Skeletal muscle satellite cell (primary cell): ENCODE measurements around the gene RIN3.
"Not testable (repeated sequence)": the region's sequence is repeated elsewhere in the genome, so short reads cannot be mapped to it uniquely, and the experiment has no call there.

Source experiments
- H3K27me3 ChIP-seq: 2 replicates; pipeline ENCODE4 v1.7.0; 2013; ENCODE audit warnings: low read length; ENCODE audit not compliant: control insufficient read depth, insufficient read depth
- H3K36me3 ChIP-seq: 2 replicates; pipeline ENCODE4 v1.7.0; 2013; ENCODE audit warnings: mild to moderate bottlenecking, control low read depth, low read length; ENCODE audit not compliant: insufficient read depth
- H3K4me1 ChIP-seq: 2 replicates; pipeline ENCODE4 v1.7.0; 2013; ENCODE audit warnings: low read length; ENCODE audit not compliant: control insufficient read depth, insufficient read depth
- H3K4me2 ChIP-seq: 2 replicates; pipeline ENCODE4 v1.7.0; 2013; ENCODE audit warnings: mild to moderate bottlenecking, low read length
- H3K4me3 ChIP-seq: 2 replicates; pipeline ENCODE4 v1.7.0; 2013; ENCODE audit warnings: low read length
- H3K9ac ChIP-seq: 2 replicates; pipeline ENCODE4 v1.7.0; 2013; ENCODE audit warnings: mild to moderate bottlenecking, low read depth, low read length, moderate library complexity
- H3K9me3 ChIP-seq: replicated peaks from 2 replicates; pipeline ENCODE4 v1.7.0; 2013; ENCODE audit warnings: mild to moderate bottlenecking, control low read depth, low read length

RIN3 gene

GRCh38 chr14:92677955-92678354 lies 164.4 kb downstream of the RIN3 start:
- H3K4me1 ChIP-seq = no peaks in the 10 kb centered on the region
- H3K9ac ChIP-seq = no peak overlapping the region
- H3K36me3 ChIP-seq = peaks cover 16% of the 10 kb centered on the region
- no peaks in the 10 kb centered on the region for H3K27me3 ChIP-seq
- H3K4me3 ChIP-seq = no peak overlapping the region
- H3K4me2 ChIP-seq = no peak overlapping the region
- no peaks in the 10 kb centered on the region for H3K9me3 ChIP-seq

DNA sequence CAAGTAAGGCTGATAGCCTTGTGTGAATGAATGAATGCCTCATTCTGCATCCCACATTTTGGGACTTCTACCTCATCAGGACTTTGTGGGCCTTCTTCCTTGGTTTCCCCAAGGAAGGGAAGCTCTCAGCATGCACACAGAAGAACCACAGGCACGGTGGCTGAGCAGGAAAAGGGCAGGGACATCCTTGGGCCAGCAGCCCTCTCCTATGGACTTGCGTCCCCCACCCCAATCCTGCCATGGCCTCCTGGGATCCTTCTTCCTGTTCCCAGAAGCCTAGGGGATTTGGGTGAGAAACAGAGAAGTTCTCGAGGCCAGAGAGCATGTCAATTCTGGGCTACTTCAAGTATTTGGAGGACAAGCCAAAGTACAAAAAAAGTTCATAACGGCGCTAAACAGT lies 165.2 kb downstream of the RIN3 start:
- no peaks in the 10 kb centered on the region for H3K4me1 ChIP-seq
- H3K36me3 ChIP-seq = peaks cover 16% of the 10 kb centered on the region
- no peak overlapping the region for H3K4me2 ChIP-seq

DNA sequence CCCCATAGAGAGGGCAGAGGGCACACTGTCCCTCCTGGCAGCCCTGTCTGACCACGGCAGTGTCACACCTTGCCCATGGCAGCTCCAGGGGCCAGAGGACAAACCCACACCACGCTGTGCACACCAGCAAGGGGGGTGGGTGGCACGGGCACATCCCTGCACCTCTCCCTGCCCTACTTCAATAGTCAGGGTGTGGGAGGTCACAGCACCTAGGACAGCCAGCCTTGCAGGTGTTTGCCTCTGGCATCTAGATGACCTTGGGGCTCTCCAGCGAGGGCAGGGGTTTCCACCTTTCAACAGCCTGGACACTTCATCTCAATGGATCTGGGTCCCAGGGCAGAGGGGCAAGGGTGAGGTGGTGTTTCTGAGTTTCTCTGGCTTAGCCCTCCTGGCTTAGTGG lies 165.7 kb downstream of the RIN3 start:
- Histone ChIP-seq H3K9me3 (no peaks in the 10 kb centered on the region), H3K36me3 (peaks cover 16% of the 10 kb centered on the region), H3K4me2 (no peak overlapping the region), H3K9ac (no peak overlapping the region), H3K4me3 (no peak overlapping the region), H3K4me1 (no peaks in the 10 kb centered on the region), H3K27me3 (no peaks in the 10 kb centered on the region)

More for the DNA sequence above, 165.2 kb downstream of the RIN3 start:
- H3K4me3 ChIP-seq = no peak overlapping the region
- no peak overlapping the region for H3K9ac ChIP-seq
- H3K9me3 ChIP-seq = no peaks in the 10 kb centered on the region
- H3K27me3 ChIP-seq = no peaks in the 10 kb centered on the region

- H3K9me3 ChIP-seq, H3K9ac ChIP-seq, H3K4me3 ChIP-seq, H3K27me3 ChIP-seq, H3K4me1 ChIP-seq, H3K4me2 ChIP-seq: not testable (repeated sequence)
- peaks cover 20% of the 10 kb centered on the region for H3K36me3 ChIP-seq
Observed at GRCh38 chr14:92680330-92680729, 166.7 kb downstream of the RIN3 start.

DNA sequence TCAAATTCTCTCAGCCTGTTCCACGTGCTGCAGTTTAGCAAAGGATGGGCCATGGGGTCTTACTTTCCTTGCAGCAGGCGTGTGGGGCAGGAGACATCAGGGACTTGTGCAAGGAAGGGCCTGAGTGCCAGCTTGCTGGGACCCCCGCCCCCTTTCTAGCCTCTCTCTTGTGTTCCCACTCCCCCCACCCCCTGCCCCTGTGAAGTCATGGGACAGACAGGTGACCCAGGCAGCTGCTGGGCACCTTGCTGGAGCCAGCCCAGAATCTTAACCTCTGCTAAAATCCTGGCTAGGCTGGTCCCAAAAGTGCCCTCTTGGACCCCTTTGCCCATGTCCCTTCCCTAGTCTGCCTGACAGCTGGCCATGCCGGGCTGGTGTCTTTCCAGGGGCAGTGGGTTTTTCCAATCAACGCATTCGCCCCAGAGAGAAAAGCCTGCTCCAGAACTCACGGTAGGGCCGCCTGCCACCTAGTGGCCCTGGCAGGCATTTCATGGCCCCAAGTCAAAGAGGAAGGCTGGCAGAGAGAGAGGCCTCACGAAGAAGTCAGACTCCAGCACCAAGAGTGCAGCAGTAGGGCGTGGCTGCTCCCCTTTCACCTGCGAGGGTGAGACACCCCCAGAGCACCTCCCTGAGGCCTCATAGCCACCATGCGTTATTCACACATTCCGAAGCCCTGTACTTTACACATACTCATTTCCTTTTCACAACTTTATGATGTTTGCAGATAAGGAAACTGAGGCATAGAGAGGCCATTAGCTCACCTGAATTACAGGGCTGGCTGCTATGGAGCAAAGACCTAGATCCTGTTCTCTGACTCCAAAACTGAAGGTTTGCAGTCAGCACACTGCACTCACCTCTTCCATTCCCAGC lies 167.4 kb downstream of the RIN3 start:
- H3K4me3 ChIP-seq = no peak overlapping the region
- no peaks in the 10 kb centered on the region for H3K9me3 ChIP-seq
- H3K36me3 ChIP-seq = peaks cover 24% of the 10 kb centered on the region
- no peaks in the 10 kb centered on the region for H3K27me3 ChIP-seq
- H3K4me2 ChIP-seq = no peak overlapping the region
- H3K4me1 ChIP-seq = no peaks in the 10 kb centered on the region
- no peak overlapping the region for H3K9ac ChIP-seq

DNA sequence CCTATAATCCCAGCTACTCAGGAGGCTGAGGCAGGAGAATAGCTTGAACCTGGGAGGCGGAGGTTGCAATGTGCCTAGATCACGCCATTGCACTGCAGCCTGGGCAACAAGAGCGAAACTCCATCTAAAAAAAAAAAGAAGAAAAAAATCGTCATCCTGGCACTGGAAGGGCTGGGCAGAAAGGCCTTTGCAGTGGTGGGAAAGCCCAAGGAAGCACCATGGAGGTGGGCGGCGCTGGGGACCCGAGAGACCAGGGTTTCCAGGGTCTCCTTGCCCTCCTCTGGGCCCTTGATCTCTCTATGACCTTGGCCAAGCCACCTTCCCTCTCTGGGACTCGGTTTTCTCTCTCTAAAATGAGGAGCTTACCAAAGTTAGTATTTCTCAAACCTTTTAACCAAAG lies 169.5 kb downstream of the RIN3 start:
- Histone ChIP-seq H3K36me3 (peaks cover 14% of the 10 kb centered on the region), H3K4me3 (no peak overlapping the region), H3K4me2 (no peak overlapping the region), H3K4me1 (no peaks in the 10 kb centered on the region), H3K27me3 (no peaks in the 10 kb centered on the region), H3K9me3 (no peaks in the 10 kb centered on the region), H3K9ac (no peak overlapping the region)

DNA sequence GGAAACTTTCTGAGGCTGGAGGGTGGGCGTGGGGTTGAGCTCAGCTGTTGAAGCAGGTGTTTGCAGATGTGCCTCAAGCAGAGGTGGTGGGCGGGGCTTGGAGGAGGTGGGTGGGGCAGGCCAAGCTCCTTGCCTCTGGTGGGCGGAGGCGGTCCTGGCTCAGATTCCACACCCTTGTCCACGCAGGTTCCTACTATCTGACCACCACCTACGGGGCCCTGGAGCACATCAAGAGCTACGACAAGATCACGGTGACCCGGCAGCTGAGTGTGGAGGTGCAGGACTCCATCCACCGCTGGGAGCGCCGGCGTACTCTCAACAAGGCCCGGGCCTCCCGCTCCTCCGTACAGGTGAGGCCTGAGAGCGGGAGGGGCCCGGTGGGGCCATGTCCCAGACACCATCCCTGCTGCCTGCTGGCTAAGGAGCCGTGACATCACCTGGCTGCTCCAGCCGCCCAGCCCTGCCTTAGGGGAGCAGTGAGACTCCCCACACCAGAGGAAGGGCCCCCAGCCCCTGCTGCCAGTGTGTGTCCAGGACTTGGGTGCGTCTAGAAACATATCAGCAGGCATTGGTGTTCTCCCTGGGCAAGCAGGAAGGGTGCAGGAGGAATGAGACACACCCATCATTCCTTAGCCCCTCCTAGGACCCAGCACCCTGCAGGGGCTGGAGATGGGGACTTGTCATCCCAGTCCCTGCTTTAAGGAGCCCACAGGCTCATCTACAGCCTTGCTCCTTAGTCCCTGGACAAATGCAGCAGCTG lies 171.4 kb downstream of the RIN3 start:
- peaks cover 12% of the 10 kb centered on the region for H3K36me3 ChIP-seq
- H3K4me1 ChIP-seq = no peaks in the 10 kb centered on the region
- H3K4me2 ChIP-seq = no peak overlapping the region
- no peaks in the 10 kb centered on the region for H3K27me3 ChIP-seq
- no peaks in the 10 kb centered on the region for H3K9me3 ChIP-seq
- H3K4me3 ChIP-seq = no peak overlapping the region
- no peak overlapping the region for H3K9ac ChIP-seq

DNA sequence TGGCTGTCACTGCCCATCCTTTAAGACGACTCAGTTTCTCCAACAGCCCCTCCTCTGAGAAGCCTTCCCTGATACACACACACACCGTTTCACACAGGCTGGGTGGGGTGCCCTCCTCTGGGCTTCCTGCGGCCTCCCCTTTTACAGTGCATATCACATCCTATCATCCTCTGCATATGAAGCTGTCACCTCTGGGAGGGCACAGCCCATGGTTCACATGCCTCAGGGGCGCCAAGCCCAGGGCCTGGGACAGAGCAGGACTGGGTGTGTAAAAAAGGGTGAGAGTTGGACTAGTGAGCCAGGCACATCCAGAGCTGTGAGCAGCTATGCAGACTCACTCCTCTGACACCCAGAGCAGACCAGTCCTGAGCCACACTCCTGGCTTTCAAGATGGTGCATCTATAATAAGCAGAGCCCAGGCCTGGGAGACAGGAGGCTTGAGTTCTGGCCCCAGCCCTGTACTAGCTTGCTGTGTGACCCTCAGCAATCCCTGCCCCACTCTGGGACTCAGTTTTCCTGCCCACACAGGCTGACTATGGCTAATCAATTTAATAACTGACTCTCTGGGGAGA lies 172.3 kb downstream of the RIN3 start:
- no peaks in the 10 kb centered on the region for H3K4me1 ChIP-seq
- no peaks in the 10 kb centered on the region for H3K9me3 ChIP-seq
- H3K4me2 ChIP-seq = no peak overlapping the region
- peaks cover 12% of the 10 kb centered on the region for H3K36me3 ChIP-seq
- H3K27me3 ChIP-seq = no peaks in the 10 kb centered on the region
- no peak overlapping the region for H3K9ac ChIP-seq
- H3K4me3 ChIP-seq = no peak overlapping the region

DNA sequence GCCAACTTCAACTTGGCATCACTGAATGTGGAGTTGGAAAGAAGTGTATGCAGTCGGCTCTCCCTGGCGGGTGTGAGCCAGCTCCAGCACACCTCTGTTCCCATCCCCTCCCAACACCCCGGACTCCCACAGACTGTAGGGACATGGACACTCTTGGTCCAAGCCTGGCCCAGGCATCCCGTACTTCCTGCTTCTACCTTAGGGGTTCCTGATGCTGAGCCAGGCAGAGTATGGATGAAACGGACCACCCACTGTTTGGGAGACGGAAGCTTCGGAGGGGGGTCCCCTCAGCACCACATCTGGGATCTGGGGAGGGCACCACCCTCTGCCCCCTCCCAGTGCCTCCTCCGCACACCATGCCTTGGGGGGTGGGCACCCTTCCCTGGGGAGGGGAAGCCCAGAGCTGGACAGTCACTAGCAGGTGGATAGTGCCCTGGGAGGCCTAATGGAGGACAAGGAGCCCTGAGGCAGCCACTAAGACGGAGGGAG lies 172.9 kb downstream of the RIN3 start:
- Histone ChIP-seq H3K9me3 (no peaks in the 10 kb centered on the region), H3K36me3 (peaks cover 12% of the 10 kb centered on the region), H3K4me1 (no peaks in the 10 kb centered on the region), H3K9ac (no peak overlapping the region), H3K4me2 (no peak overlapping the region), H3K4me3 (no peak overlapping the region), H3K27me3 (no peaks in the 10 kb centered on the region)

DNA sequence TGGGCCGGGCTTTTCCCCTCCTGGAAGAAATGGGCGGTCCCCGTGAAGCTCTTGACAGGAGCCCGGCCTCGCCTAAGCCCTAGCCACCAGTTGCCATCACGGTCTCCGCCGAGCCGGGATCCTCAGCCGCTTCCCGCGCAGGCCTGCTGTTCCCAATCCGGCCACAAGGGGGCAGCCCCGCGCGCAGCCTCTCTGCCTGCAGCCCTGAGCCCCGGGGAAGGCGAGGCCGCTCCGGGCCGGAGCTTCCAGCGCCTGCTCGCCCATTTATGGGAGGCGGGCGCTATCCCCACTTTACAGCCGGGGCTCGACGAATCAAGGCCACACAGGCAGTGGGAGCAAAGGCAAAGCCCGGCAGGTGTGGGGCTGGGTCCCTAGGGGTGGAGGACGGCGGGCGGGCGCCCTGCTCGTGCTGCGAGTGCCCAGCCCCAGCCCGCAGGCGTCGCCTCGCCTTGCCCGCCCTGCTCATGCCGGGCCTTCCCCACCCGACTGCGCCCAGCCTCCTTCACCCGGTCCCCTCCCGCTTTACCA lies 173.4 kb downstream of the RIN3 start:
- H3K27me3 ChIP-seq = no peaks in the 10 kb centered on the region
- H3K9ac ChIP-seq = no peak overlapping the region
- no peak overlapping the region for H3K4me2 ChIP-seq
- no peak overlapping the region for H3K4me3 ChIP-seq
- H3K9me3 ChIP-seq = no peaks in the 10 kb centered on the region
- H3K36me3 ChIP-seq = peaks cover 12% of the 10 kb centered on the region
- H3K4me1 ChIP-seq = no peaks in the 10 kb centered on the region

DNA sequence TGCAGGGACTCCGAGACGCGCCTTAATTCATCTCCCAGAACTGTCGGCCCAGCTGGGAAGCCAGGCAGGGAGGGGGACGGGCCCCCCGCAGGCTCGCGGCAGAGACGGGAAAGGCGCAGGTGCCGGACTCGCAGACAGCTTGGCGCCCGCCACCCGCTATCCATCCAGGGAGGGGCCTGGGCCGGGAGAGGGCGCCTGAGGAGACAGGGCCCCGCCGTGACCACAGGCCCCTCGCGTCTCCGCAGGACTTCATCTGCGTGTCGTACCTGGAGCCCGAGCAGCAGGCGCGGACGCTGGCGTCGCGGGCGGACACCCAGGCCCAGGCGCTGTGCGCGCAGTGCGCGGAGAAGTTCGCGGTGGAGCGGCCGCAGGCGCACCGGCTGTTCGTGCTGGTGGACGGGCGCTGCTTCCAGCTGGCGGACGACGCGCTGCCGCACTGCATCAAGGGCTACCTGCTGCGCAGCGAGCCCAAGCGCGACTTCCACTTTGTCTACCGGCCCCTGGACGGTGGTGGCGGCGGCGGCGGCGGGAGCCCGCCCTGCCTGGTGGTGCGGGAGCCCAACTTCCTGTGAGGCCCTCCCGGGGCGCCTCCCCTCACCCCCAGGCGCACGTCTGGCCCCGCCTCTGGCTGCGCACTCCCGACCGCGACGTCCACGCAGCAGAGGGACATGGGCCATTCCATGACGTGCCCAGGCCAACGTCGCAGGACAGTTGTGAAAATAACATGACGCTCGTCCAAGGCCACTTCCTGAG lies 174.3 kb downstream of the RIN3 start:
- Histone ChIP-seq H3K9ac (no peak overlapping the region), H3K27me3 (no peaks in the 10 kb centered on the region), H3K36me3 (peaks cover 12% of the 10 kb centered on the region), H3K4me2 (no peak overlapping the region), H3K9me3 (no peaks in the 10 kb centered on the region), H3K4me3 (no peak overlapping the region), H3K4me1 (no peaks in the 10 kb centered on the region)
